Measurements from ENCODE around the gene SRD5A2.

Gene SRD5A2

DNA sequence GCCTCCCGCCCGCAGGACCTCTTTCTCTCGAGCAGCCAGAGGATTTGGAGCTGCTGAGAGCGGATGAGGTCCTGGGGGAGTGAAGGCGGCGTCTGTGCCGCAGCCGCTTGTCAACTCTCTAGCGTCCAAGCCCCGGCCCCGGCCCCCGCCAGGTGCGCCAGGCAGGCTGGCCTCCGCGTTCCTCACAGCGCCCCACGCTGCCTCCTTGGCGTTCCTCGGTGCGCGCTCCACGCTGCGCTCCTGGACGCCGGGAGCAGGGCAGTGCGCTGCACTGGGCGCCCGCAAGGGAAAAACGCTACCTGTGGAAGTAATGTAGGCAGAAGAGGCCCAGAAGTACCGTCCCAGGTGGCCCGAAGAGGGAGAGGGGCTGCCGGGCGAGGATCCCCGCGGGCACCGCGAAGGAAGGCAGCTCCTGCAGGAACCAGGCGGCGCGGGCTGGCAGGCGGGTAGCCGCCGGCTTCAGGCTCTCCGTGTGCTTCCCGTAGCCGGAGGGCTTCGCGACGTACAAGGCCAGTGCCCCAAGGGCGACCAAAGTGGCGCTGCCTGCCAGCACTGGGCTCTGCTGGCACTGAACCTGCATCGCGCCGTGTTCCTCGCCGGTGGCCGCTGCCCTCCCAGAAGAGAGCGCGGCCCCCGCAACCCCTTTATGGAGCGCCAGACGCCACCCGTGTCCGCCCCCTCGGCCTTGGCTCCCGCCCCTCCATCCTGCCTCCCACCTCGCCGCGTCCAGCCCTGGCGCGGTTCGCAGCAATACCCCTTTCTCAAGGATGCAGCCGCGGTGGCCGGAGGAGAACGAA is at the start of gene SRD5A2:
TSS of gene SRD5A2 (minus strand) at position 618 of the 797 bp plus-strand sequence. CDS start at position 580, 38 bp downstream.
- DNase-seq, result peak; percentile 12

- no peak for DNase-seq
Observed at GRCh38 chr2:31606509-31606908, 25.8 kb upstream of the SRD5A2 start.

DNA sequence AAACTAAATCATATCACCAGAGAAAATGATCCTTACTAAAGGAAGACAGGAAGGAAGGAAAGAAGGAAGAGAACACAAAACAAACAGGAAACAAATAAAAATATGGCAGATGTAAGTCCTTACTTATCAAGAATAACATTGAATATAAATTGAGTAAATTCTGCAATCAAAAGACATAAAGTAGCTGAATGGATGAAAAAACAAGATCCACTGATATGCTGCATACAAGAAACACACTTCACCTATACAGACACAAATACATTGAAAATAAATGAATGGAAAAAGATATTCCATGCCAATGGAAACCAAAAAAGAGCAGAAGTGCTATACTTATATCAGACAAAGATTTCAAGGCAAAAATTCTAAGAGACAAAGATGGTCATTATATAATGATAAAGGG is 18.0 kb upstream of the SRD5A2 start:
- no peak for DNase-seq

DNA sequence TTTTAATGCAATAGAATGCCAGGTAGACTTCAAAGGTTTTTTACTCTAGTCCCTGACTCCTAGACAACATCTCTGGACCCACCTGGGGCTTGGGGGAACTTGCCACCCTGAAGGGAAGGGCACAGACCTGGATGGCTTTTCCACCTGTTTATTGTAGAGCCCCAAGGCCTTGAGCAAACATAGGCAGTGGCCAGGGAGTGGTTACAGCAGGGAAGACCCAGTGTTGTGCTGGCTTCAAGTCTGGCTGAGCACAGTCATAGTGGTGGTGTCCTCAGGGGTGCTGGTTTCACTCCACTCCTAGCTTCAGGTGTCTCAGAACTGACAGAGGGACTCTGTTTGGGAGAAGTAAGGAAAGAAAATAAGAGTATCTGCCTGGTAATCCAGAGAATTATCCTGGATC is 5.5 kb upstream of the SRD5A2 start:
- DNase-seq, result no peak

DNA sequence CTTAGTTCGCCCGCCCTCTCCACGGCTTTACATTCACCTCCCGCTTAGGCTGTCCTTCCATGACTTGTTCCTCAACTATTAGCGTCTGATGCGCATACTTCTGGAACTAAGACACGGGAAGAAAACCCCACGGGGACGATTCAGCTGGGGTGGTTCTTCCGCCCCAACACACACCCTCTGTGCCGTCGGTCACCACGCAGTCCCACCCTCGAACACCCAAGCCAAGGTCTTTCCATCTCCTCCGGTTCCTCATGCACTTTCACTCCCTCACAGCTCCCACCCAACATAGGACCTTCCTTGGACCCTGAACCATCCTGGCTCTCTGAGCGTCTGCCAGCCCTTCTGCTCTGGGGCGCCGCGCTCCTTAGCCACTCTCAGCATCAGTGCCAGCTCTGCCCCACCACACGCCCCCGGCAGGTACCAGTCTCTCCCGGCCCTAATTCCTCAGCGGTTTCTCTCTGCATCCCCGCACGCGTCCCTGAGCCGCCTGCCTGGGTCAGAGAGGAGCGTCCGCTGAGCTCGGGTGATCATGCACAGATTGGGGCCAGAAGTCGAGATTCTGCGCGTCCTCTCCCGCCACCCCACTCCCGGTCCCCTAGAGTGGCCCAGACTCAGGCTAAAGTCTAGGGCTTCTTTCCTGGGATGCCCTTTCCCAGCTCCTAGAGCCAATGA is 522 bp upstream of the SRD5A2 start:
- DNase-seq, result no peak

- DNase-seq, result no peak
Observed at GRCh38 chr2:31579996-31580320, 780 bp downstream of the SRD5A2 start.

DNA sequence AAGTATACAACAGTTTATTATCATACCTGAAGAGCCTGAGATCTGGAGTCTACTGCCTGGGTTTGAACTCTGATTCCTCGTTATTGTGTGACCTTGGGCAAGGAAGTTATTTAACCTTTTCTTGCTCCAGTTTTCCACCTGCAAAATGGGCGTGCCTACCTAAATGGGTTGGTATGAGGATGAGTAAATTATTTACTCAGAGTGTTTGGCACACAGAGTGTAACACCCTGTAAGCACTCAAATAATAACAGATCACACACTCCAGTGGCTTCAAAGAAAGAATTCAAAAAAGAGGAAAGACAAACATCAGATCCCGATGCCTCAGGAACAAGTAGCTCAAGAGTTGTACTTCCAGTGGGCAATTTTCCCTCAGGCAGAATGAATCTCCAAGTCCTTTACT is 2.4 kb downstream of the SRD5A2 start:
- no peak for DNase-seq

GRCh38 chr2:31577143-31577542 is 3.6 kb downstream of the SRD5A2 start:
- DNase-seq, result no peak

DNA sequence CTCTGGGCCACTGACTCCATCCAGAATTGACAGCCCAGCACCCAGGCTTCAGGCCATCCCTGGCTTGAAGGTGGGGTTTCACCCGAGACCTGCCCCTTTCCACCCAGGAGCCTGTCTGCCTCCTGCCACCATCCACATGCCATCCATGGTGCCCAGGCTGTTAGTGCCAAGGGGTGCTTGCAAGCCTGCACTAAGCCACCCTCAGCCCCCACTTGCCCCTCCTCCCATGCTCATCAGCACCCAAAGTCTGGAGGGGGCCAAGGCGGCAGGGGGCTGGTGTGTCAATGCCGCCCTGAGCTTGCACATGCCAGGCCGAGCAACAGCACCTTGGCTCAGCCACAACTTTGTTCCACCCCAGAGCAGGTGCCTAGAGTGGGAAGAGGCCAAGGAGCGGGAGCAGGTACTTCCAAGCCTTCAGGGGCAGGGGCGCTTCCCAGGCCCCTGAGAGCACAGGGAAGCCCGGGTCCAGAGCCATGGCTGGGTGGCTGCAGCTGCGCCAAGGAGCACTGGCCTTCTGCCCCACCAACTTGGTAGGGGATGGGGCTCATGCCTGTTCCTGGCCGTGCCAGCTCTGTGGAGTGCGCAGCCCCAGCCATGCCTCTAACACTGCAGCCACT is 12.0 kb downstream of the SRD5A2 start:
- no peak for DNase-seq

DNA sequence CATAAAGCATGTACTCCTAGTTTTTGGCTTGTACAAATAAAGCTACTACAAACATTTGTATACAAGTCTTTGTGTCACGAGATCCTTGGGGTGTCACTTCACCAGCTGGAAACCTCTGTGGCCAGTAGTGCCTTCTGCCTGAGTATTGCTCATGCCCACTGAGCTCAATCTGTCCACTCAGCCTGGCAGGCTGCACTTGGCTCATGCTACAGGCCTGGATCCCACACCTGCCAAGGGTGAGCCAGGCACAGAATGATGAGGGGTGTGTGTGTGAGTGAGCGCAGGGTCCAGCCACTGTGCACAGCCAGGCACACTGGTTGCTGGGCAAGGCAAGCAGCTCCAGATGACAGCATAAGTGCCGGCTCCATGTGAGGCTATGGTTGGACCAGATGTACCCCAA is 13.1 kb downstream of the SRD5A2 start:
- no peak for DNase-seq

DNA sequence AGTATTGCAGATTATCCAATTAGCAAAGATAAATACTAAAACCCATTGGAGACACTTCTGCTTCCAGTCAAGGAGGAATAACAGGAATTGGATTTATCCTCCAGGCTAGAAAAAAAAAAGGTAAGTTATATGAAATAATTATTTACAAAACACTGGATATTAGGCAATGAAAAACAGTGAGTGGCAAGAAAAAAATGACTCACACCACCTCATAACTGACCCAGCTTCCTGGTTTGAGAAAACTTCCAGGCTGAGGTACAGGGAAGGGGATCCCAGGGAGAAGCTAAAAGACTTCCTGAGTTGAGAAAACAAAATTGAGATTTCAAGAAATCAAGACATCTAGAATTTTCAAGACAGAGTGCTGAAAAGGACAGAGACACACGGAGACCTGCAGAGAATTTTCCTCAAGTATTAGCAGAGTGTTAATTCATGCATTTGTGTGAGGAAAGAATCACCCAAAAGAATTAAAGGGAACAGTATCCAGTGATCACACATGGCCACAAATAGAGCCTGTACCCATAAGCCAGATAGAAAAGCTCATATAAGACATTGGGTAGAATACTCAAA is 17.4 kb downstream of the SRD5A2 start:
- no peak for DNase-seq

GRCh38 chr2:31561823-31562222 is 18.9 kb downstream of the SRD5A2 start:
- DNase-seq, result no peak

DNA sequence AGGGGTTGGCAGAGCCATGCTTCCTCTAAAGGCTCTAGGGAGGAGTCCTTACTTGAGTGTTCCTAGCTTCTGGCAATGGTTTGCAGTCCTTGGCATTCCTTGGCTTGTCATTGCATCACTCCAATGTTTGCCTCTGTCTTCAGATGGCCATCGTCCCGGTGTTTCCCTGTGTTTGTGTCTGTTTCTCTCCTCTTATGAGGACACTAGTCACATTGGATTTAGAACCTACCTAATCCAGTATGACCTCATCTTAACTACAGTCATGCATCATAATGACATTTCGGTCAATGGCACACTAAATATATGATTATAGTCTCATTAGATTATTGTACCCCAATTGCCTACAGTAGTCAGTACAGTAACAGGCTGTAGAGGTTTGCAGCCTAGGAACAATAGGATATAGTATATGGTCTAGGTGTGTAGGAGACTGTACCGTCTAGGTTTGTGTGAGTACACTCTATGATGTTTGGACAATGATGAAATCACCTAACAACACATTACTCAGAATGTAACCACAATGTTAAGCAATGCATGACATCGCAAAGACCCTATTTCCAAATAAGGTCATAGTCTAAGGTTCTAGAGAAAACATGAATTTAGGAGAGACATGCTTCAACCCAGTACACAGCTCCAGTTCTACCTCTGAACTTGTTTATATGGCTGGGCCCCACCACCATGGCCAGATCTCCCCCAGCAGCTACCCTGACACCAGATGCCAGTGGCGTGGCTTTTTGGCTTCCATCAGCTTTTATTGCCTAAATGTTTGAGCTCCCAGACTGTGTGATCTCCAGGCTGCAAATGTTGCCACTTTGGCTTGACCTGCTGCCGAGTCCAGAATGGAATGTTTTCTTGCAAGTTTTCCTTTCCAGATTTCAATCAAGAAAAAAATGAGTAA is 22.1 kb downstream of the SRD5A2 start:
- peak; percentile 17 for DNase-seq

DNA sequence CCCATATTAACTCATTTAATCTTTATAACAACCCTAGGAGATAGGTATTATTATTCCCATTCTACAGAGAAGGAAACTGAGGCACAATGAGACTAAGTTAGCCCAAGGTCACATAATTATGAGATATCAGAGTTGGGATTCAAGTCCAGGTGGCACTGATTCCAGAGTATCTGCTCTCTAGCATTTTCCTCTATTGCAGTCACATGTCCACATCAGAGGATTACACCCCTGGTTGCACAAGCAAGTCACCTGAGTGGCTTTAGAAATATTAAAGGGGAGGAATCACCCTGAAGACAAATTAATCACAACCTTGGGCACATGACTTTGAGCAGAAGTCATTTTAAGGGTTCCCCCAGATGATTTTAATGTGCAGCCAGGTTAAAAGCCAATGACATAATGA is 23.8 kb downstream of the SRD5A2 start:
- no peak for DNase-seq

DNA sequence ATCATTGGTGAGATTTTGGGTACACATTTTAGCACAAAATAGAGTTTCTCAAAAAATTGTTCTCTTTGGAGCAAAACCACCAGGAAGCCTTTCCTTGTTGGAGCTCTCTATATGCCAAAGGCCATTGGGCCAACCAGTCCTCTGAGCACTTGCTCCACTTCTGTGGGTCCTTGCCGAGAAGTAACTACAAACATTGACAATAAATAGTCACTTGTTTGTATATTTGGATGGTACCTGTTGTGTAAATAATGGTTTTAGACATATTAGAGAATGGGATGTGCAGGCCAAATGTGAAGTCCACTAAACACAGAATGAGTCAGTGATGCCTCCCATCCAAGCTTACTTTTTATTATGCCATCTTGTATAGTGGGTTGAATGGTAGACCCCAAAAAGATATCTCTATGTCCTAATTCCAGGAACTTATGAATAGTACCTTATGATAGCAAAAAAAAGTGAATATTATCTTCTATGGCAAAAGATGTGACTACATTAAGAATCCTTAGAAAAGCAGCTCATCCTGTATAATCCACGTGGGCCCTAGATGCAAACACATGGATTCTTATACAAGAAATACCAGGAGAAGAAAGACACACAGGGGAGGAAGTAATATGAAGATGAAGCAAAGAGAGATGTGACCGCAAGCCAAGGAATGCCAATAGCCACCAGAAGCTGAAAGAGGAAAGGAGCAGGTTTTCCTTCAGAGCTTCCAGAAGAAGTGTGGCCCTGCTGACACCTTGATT is 24.6 kb downstream of the SRD5A2 start:
- DNase-seq, result no peak

DNA sequence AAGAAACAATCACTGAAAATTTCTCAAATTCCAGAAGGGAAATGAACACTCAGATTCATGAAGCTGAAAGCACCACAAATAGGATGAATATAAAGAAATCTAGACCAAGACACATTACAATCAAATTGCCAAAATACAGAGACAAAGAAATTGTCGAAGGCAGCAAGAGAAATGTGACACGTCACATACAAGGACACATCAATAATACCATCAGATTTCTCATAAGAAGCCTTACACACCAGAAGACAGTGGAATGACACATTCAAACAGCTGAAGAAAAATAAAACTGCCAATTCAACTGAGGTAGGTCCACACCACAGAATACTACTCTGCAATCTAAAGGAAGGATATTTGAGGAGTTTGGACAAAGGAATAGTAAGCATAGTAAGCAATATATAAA is 27.4 kb downstream of the SRD5A2 start:
- DNase-seq, result no peak

- DNase-seq, result no peak
Observed at GRCh38 chr2:31547485-31547884, 33.3 kb downstream of the SRD5A2 start.

GRCh38 chr2:31541853-31542252 is 38.9 kb downstream of the SRD5A2 start:
- DNase-seq, result no peak

DNA sequence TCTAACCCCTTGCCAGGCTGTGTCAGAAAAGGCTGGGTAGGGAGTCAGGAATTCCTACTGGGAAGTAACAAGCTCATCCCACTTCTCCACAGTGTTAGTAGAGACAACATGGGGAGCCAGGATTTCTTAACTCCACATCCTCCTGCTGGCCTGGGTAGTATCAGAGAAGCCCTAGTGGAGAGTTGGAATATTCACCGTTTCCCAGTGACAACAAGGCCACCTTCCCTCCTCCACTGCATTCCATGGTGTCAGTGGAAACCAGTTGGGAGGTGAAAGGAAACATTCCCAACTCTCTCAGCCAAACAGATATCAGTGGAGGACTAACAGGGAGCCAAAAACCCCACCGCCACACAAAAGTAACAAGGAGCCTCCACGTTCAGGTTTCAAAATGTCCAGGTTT is 41.2 kb downstream of the SRD5A2 start:
- no peak for DNase-seq

DNA sequence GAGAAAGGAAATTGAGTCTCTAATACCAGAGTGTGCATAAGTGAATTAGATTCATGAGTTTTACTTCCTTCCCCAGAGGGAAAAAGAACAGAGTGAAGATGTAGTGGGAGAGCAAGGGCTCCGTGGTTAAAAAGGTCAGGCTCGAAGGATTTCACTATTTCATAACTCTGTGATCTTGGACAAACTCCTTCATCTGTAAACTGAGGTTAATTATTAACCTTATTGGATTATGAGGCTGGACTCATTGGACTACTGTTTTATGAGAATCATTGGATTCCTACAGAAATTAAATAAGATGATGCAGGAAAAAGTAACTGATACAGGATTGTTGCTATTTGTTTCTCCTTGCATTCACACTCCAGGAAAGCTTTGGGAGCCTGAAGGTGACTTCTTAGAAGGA is 45.0 kb downstream of the SRD5A2 start:
- DNase-seq, result no peak

GRCh38 chr2:31534636-31535035 is 46.1 kb downstream of the SRD5A2 start:
- DNase-seq, result no peak

- no peak for DNase-seq
Observed at GRCh38 chr2:31533036-31533435, 47.7 kb downstream of the SRD5A2 start.

Data from hematopoietic multipotent progenitor cell treated with erythropoietin and hydrocortisone succinate and interleukin-3 and kit ligand, for 4 days (in vitro differentiated cells).